K562 (cell line): ENCODE results near the gene EFNA1. TPM values are rescaled to one million over a fixed set of nuclear protein-coding genes. Genes with fewer than 3 reads are reported as not detected.

Experiments
- ATAC-seq: fragments of 200-7000 bp; cut with Tn5 transposase; 3 replicates; pipeline ENCODE4 v1.9.1; 2020; ENCODE audit warnings: moderate library complexity
- BruUV-seq: library from RNA; stranded (reverse); fragments of 400-500 nt; replicated peaks from 2 replicates; lab custom pipeline; 2021; lab: Mats Ljungman, UMichigan
- CTCF ChIA-PET: fragments of 300-600 bp; formaldehyde crosslinking; extraction: SDS; loops from one replicate; lab custom pipeline; 2021; ENCODE audit warnings: low intra/inter-chr PET ratio; lab: Yijun Ruan, JAX
- POLR2A ChIA-PET: fragments of 300-600, 350-650 bp; sonication (Branson Sonifier 250); formaldehyde crosslinking; extraction: SDS; loops from one replicate; lab custom pipeline; 2021; ENCODE audit warnings: antibody characterized with exemption, inconsistent platforms; lab: Yijun Ruan, JAX
- DNase-seq, 4 experiments: peaks; one replicate each; pipeline versions ENCODE4 v3.0.0 to v3.0.0-alpha.2; 2011 to 2018; ENCODE audit warnings: low spot score in 3 of 4, mixed read lengths in 3 of 4; ENCODE audit errors: extremely low read depth in 1 of 4
- FAIRE-seq: peaks from 2 replicates; lab custom pipeline; 2011; peaks lifted over from hg19 to GRCh38; lab: Jason Lieb, UNC
- H2AFZ ChIP-seq: 2 replicates; pipeline ENCODE4 v1.6.0; 2011; ENCODE audit warnings: low read depth, low read length, control low read depth, inconsistent platforms
- H3K27ac ChIP-seq: fragments of 200-600 bp; 3 replicates; pipeline ENCODE4 v1.8.0; 2011; ENCODE audit warnings: low read depth, mild to moderate bottlenecking, control low read depth, inconsistent platforms, low read length, moderate library complexity, mixed read lengths; ENCODE audit errors: extremely low read depth
- H3K27me3 ChIP-seq, 2 experiments: fragments of 300-600 bp in 1 of 2; 2 replicates in 1 of 2; 3 replicates in 1 of 2; pipeline versions ENCODE4 v1.6.0 to v1.8.0; 2011; ENCODE audit warnings: inconsistent platforms in 2 of 2, low read length in 2 of 2, mild to moderate bottlenecking in 1 of 2, mixed read lengths in 1 of 2, moderate library complexity in 1 of 2; ENCODE audit not compliant: control insufficient read depth in 2 of 2, insufficient read depth in 2 of 2
- H3K36me3 ChIP-seq: fragments of 300-600 bp; 3 replicates; pipeline ENCODE4 v1.8.0; 2011; ENCODE audit warnings: mild to moderate bottlenecking, low read length, inconsistent platforms; ENCODE audit not compliant: control insufficient read depth, insufficient read depth
- H3K4me1 ChIP-seq, 2 experiments: fragments of 200-600 bp in 1 of 2; replicated peaks in 1 of 2; 2 replicates in 1 of 2; 3 replicates in 1 of 2; pipeline versions ENCODE4 v1.5.1 to v1.8.0; 2011; ENCODE audit warnings: inconsistent platforms in 2 of 2, low read length in 2 of 2, mild to moderate bottlenecking in 1 of 2, mixed read lengths in 1 of 2, moderate library complexity in 1 of 2; ENCODE audit not compliant: control insufficient read depth in 2 of 2, insufficient read depth in 2 of 2
- H3K4me2 ChIP-seq: 2 replicates; pipeline ENCODE4 v1.6.1; 2011; ENCODE audit warnings: low read length, control low read depth, inconsistent platforms, mixed read lengths; ENCODE audit not compliant: insufficient read depth
- H3K4me3 ChIP-seq: fragments of 200-600 bp; sonication (generic), shearing (Covaris generic); 2 replicates; pipeline ENCODE4 v1.5.1; 2016; ENCODE audit warnings: control low read depth, inconsistent platforms
- H3K79me2 ChIP-seq: fragments of 200-600 bp; 3 replicates; pipeline ENCODE4 v1.8.0; 2011; ENCODE audit warnings: low read length, inconsistent platforms; ENCODE audit not compliant: control insufficient read depth, insufficient read depth
- H3K9ac ChIP-seq, 2 experiments: 2 replicates each; pipeline versions ENCODE4 v1.6.0 to v1.6.1; 2011; ENCODE audit warnings: low read depth in 2 of 2, low read length in 2 of 2, control low read depth in 1 of 2, inconsistent platforms in 1 of 2, mild to moderate bottlenecking in 1 of 2, mixed read lengths in 1 of 2; ENCODE audit not compliant: insufficient read depth in 1 of 2
- H3K9me1 ChIP-seq: one replicate; pipeline ENCODE4 v1.6.0; 2011; ENCODE audit warnings: inconsistent platforms, mild to moderate bottlenecking, low read length, moderate library complexity; ENCODE audit not compliant: control insufficient read depth, insufficient read depth
- H3K9me3 ChIP-seq: replicated peaks from 2 replicates; pipeline ENCODE4 v1.5.1; 2011; ENCODE audit warnings: low read depth, low read length, inconsistent platforms; ENCODE audit not compliant: control insufficient read depth, insufficient read depth
- H4K20me1 ChIP-seq: replicated peaks from 2 replicates; pipeline ENCODE4 v1.6.1; 2011; ENCODE audit warnings: low read length, inconsistent platforms, mixed read lengths; ENCODE audit not compliant: control insufficient read depth, insufficient read depth
- ETV1 ChIP-seq: fragments of 450-650 bp; conservative IDR thresholded peaks from 2 replicates; pipeline ENCODE4 v1.6.1; 2016; ENCODE audit warnings: missing genetic modification characterization, control low read depth, low read depth, missing compliant biosample characterization
- FOXA3 ChIP-seq, 2 experiments: fragments of 450-650 bp in 1 of 2; sonication (generic) in 1 of 2; formaldehyde crosslinking; IDR thresholded peaks in 1 of 2; conservative IDR thresholded peaks in 1 of 2; 2 replicates each; pipeline versions ENCODE4 v1.4.0 to v1.8.0; 2020 to 2022; ENCODE audit warnings: mild to moderate bottlenecking in 2 of 2, missing genetic modification reagents in 1 of 2
- MTA3 ChIP-seq: fragments of 450-650 bp; formaldehyde crosslinking; IDR thresholded peaks from 2 replicates; pipeline ENCODE4 v1.6.1; 2017; ENCODE audit warnings: mild to moderate bottlenecking, borderline replicate concordance
- POU5F1 ChIP-seq: fragments of 150-350 bp; IDR thresholded peaks from 2 replicates; pipeline ENCODE4 v1.6.1; 2014; ENCODE audit warnings: borderline replicate concordance, low read length, low read depth, mild to moderate bottlenecking; ENCODE audit not compliant: partially characterized antibody
- RBM14 ChIP-seq: fragments of 200-400 bp; formaldehyde crosslinking; IDR thresholded peaks from 2 replicates; pipeline ENCODE4 v1.6.1; 2018; ENCODE audit warnings: low read depth, mild to moderate bottlenecking, low read length, moderate library complexity, borderline replicate concordance; ENCODE audit not compliant: insufficient read depth
- ZBED1 ChIP-seq: IDR thresholded peaks from 2 replicates; pipeline ENCODE4 v1.6.1; 2014
- ZBTB17 ChIP-seq: fragments of 450-650 bp; formaldehyde crosslinking; IDR thresholded peaks from 2 replicates; pipeline ENCODE4 v1.4.0; 2020; ENCODE audit warnings: mild to moderate bottlenecking
- ZNF232 ChIP-seq: sonication (generic); formaldehyde crosslinking; IDR thresholded peaks from 2 replicates; pipeline ENCODE4 v1.8.0; 2022; ENCODE audit warnings: mild to moderate bottlenecking, missing genetic modification reagents
- ZNF408 ChIP-seq: fragments of 250-450 bp; sonication (Bioruptor Pico); IDR thresholded peaks from 2 replicates; pipeline ENCODE4 v1.4.0; 2020; ENCODE audit warnings: low read depth, mild to moderate bottlenecking, moderate library complexity
- ZNF695 ChIP-seq: fragments of 450-650 bp; formaldehyde crosslinking; IDR thresholded peaks from 2 replicates; pipeline ENCODE4 v1.4.0; 2020; ENCODE audit warnings: mild to moderate bottlenecking, moderate library complexity
- WGBS: fragments of 100-300 bp; shearing (Covaris generic); methylation state at CpG from one replicate; pipeline ENCODE4 v1.1.6; 2016; ENCODE audit warnings: low coverage, mixed read lengths; ENCODE audit not compliant: insufficient coverage; ENCODE audit errors: missing lambda C conversion rate; 5-methylcytosine and 5-hydroxymethylcytosine counted together
- in situ Hi-C: fragments of 300-500 bp; cut with MboI; formaldehyde crosslinking; loops from 4 replicates; pipeline ENCODE4 v1.15.0; 2018; ENCODE audit warnings: inconsistent platforms, mixed read lengths
- intact Hi-C: fragments of 100-400 bp; cut with micrococcal nuclease; formaldehyde crosslinking; loops from 2 replicates; pipeline ENCODE4 v1.14.2; 2022
- polyA plus RNA-seq, 8 experiments: library from polyadenylated mRNA; depleted of rRNA in 4 of 8; stranded (reverse) in 5 of 8; unstranded in 3 of 8; fragments of >200 nt; fragmentation: Nextera tagmentation in 2 of 8; fragmentation: Illumina TruSeq in 1 of 8; extraction: Ambion mirVana in 2 of 8; extraction: Trizol in 1 of 8; gene quantifications; 2 replicates each; pipeline versions ENCODE4 v1.2.1 to v1.2.3, GENCODE V29; 2011 to 2014; ENCODE audit warnings: inconsistent platforms in 1 of 8, missing spikeins in 1 of 8
- total RNA-seq, 7 experiments: library from RNA; depleted of rRNA in 6 of 7; stranded (reverse); fragments of >200 nt in 6 of 7; fragmentation: Illumina TruSeq in 2 of 7; extraction: Trizol in 2 of 7; gene quantifications; 2 replicates each; pipeline versions ENCODE4 v1.2.1 to v1.2.3, GENCODE V29; 2011 to 2021; ENCODE audit warnings: low replicate concordance in 1 of 7
- TF ChIP-seq, protein P1 (sequence below): sonication (generic); formaldehyde crosslinking; IDR thresholded peaks from 2 replicates; pipeline ENCODE4 v1.8.1; 2023; ENCODE audit warnings: mild to moderate bottlenecking, missing genetic modification reagents, moderate library complexity
- TF ChIP-seq, protein P2 (sequence below), 2 experiments: fragments of 450-650 bp; formaldehyde crosslinking in 1 of 2; IDR thresholded peaks; 2 replicates each; pipeline versions ENCODE4 v1.4.0 to v1.6.1; 2014 to 2020; ENCODE audit warnings: mild to moderate bottlenecking in 2 of 2, borderline replicate concordance in 1 of 2, low read depth in 1 of 2

Gene EFNA1
- total and polyA plus RNA-seq, 9 of the 15 experiments (the other 6 are each of a cell fraction or from before 2014, with no cell fraction given), result 2.1 to 9.3 (median 3.0) TPM

DNA sequence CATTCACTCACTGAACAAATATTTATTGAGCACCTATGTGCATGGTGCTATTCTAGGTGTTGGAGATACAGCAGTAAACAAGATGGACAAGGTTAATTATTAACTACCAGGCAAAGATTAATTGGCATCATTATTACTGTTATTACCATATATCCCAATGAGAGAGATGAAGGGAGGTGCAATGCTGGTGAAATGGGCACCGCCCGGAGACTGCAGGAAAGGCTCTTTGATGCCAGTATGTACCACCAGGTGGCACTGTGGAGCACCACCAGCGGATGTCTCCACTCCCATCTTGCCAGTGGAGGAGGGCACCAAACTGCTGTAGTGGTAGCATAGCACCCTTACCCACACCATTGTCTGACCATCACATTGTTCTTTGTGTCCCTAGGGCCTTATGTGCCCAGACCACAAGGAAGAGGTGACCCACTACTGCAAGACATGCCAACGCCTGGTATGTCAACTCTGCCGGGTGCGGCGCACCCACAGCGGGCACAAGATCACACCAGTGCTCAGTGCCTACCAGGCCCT lies 48.9 kb downstream of the EFNA1 start:
- Histone ChIP-seq H3K9me1 (no peaks in the 10 kb centered on the region), H4K20me1 (no peaks in the 10 kb centered on the region), H2AFZ (peak overlapping the region; percentile 24; the same call in 1 of the 2 replicates), H3K4me2 (no peak overlapping the region), H3K27ac (no peak overlapping the region), H3K9me3 (no peaks in the 10 kb centered on the region), H3K4me1 (peaks cover 21 to 64% of the 10 kb centered on the region in 2 experiments; a peak in 4 of 5 replicates), H3K36me3 (peaks cover 6% of the 10 kb centered on the region; the same call in 2 of the 3 replicates), H3K9ac (no peak overlapping the region), H3K27me3 (no peaks in the 10 kb centered on the region), H3K79me2 (peaks cover 15% of the 10 kb centered on the region), H3K4me3 (no peak overlapping the region)
- FAIRE-seq (peak; percentile 80), DNase-seq (peak; percentile 79 to 83 (median 82)), ATAC-seq (peak; percentile 58)
- 55% methylated on average over 8 of the region's 8 CpGs for WGBS
- in situ Hi-C loops, result no loop called here
- ChIA-PET CTCF (interaction anchor here (0.8 to 2.3 kb wide), 3 partner anchors 17 to 415 kb away, joined by 3 to 17 read pairs (median 4); no protein-coding TSS in a partner anchor), POLR2A (interaction anchor here (0.9 to 1.4 kb wide), 2 partner anchors 9 to 61 kb away, joined by 4 to 5 read pairs; no protein-coding TSS in a partner anchor)
- BruUV-seq, result no TSS peak
- intact Hi-C loops, result loop anchor here (1.0 kb wide), 2 partner anchors 17 to 50 kb away; no protein-coding TSS in a partner anchor
- TF ChIP-seq ZNF408 (CRISPR knock-in tag) (no peak), ZBED1 (no peak), ZBTB17 (no peak), ZNF695 (CRISPR knock-in tag) (no peak), MTA3 (peak; percentile 50; the same call in 1 of the 2 replicates), ZNF232 (CRISPR knock-in tag) (no peak), POU5F1 (no peak), ETV1 (tag) (peak; percentile 48; the same call in 1 of the 2 replicates), FOXA3 (CRISPR knock-in tag; conservative IDR thresholded peaks at IDR 0.05 in 1 of 2, IDR thresholded peaks at IDR 0.05 in 1 of 2) (no peak), RBM14 (no peak)
- TF ChIP-seq, protein P1, sequence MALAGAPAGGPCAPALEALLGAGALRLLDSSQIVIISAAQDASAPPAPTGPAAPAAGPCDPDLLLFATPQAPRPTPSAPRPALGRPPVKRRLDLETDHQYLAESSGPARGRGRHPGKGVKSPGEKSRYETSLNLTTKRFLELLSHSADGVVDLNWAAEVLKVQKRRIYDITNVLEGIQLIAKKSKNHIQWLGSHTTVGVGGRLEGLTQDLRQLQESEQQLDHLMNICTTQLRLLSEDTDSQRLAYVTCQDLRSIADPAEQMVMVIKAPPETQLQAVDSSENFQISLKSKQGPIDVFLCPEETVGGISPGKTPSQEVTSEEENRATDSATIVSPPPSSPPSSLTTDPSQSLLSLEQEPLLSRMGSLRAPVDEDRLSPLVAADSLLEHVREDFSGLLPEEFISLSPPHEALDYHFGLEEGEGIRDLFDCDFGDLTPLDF (CRISPR knock-in tag), result no peak
- TF ChIP-seq, protein P2, sequence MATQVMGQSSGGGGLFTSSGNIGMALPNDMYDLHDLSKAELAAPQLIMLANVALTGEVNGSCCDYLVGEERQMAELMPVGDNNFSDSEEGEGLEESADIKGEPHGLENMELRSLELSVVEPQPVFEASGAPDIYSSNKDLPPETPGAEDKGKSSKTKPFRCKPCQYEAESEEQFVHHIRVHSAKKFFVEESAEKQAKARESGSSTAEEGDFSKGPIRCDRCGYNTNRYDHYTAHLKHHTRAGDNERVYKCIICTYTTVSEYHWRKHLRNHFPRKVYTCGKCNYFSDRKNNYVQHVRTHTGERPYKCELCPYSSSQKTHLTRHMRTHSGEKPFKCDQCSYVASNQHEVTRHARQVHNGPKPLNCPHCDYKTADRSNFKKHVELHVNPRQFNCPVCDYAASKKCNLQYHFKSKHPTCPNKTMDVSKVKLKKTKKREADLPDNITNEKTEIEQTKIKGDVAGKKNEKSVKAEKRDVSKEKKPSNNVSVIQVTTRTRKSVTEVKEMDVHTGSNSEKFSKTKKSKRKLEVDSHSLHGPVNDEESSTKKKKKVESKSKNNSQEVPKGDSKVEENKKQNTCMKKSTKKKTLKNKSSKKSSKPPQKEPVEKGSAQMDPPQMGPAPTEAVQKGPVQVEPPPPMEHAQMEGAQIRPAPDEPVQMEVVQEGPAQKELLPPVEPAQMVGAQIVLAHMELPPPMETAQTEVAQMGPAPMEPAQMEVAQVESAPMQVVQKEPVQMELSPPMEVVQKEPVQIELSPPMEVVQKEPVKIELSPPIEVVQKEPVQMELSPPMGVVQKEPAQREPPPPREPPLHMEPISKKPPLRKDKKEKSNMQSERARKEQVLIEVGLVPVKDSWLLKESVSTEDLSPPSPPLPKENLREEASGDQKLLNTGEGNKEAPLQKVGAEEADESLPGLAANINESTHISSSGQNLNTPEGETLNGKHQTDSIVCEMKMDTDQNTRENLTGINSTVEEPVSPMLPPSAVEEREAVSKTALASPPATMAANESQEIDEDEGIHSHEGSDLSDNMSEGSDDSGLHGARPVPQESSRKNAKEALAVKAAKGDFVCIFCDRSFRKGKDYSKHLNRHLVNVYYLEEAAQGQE (IDR thresholded peaks at IDR 0.05; ENCODE audit: borderline replicate concordance), result peak; percentile 71
- TF ChIP-seq, protein P2 (CRISPR knock-in tag; IDR thresholded peaks at IDR 0.05; ENCODE audit: low read depth), result no peak
